Measurements from ENCODE around the gene HSPA4. TPM values are rescaled to one million over a fixed set of nuclear protein-coding genes. Genes with fewer than 3 reads are reported as not detected.

Gene HSPA4
- polyA plus RNA-seq, 1 donor from 2014 or later, result 75.9 TPM

DNA sequence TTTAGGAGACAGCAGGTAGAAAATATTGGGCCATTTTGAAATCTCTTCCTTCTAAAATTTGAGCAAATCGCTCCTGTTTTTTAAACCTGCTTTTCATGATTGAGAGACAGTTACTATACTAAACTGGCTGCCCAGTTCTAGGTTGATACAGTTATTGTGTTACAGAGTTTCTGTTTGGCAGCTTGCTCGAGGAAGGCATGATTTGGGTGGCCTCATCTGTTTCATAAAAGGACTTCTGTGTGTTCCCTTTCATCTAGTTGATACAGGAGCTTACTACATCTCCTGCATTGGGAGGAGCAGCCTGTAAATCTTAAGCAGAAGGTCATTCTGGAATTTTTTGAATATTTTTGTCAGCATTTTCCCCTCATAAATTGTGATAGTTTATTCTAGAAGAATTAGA, 14.2 kb downstream of the HSPA4 start:
- Histone ChIP-seq H3K9me2 (ENCODE audit: insufficient read depth, low read length) (no peaks in the 10 kb centered on the region), H3K36me3 (ENCODE audit: insufficient read depth, low read length) (no peaks in the 10 kb centered on the region), H4K20me1 (ENCODE audit: insufficient read depth) (peaks cover 6% of the 10 kb centered on the region), H2AFZ (ENCODE audit: low read depth, low read length) (no peak overlapping the region), H3K4me2 (ENCODE audit: low read length) (no peak overlapping the region), H3K27ac (ENCODE audit: low read length) (no peak overlapping the region), H3K4me3 (ENCODE audit: low read length) (no peak overlapping the region), H3K9ac (ENCODE audit: low read length) (no peak overlapping the region), H3K27me3 (ENCODE audit: insufficient read depth, low read depth, low read length) (no peaks in the 10 kb centered on the region), H3K79me2 (replicated peaks; ENCODE audit: insufficient read depth, low read length) (peaks cover 18% of the 10 kb centered on the region), H3F3A (ENCODE audit: insufficient read depth, low read length, poor library complexity, severe bottlenecking) (no peaks in the 10 kb centered on the region), H3K9me3 (ENCODE audit: low read length) (no peaks in the 10 kb centered on the region)
- TF ChIP-seq MXI1 (conservative IDR thresholded peaks at IDR 0.05; ENCODE audit: poor library complexity, severe bottlenecking) (no peak), POLR2AphosphoS5 (IDR thresholded peaks at IDR 0.05) (no peak), SMC3 (conservative IDR thresholded peaks at IDR 0.05; ENCODE audit: poor library complexity) (no peak), TAF1 (IDR thresholded peaks at IDR 0.05; ENCODE audit: low read depth) (no peak), EP300 (conservative IDR thresholded peaks at IDR 0.05; ENCODE audit: poor library complexity, severe bottlenecking) (no peak), RAD21 (conservative IDR thresholded peaks at IDR 0.05) (no peak), EZH2 (IDR thresholded peaks at IDR 0.05; ENCODE audit: borderline replicate concordance, insufficient read depth, low read length, poor library complexity, severe bottlenecking) (no peak)
- TF ChIP-seq, protein P1, sequence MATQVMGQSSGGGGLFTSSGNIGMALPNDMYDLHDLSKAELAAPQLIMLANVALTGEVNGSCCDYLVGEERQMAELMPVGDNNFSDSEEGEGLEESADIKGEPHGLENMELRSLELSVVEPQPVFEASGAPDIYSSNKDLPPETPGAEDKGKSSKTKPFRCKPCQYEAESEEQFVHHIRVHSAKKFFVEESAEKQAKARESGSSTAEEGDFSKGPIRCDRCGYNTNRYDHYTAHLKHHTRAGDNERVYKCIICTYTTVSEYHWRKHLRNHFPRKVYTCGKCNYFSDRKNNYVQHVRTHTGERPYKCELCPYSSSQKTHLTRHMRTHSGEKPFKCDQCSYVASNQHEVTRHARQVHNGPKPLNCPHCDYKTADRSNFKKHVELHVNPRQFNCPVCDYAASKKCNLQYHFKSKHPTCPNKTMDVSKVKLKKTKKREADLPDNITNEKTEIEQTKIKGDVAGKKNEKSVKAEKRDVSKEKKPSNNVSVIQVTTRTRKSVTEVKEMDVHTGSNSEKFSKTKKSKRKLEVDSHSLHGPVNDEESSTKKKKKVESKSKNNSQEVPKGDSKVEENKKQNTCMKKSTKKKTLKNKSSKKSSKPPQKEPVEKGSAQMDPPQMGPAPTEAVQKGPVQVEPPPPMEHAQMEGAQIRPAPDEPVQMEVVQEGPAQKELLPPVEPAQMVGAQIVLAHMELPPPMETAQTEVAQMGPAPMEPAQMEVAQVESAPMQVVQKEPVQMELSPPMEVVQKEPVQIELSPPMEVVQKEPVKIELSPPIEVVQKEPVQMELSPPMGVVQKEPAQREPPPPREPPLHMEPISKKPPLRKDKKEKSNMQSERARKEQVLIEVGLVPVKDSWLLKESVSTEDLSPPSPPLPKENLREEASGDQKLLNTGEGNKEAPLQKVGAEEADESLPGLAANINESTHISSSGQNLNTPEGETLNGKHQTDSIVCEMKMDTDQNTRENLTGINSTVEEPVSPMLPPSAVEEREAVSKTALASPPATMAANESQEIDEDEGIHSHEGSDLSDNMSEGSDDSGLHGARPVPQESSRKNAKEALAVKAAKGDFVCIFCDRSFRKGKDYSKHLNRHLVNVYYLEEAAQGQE (IDR thresholded peaks at IDR 0.05; ENCODE audit: borderline replicate concordance), result no peak
- TF ChIP-seq, protein P2, sequence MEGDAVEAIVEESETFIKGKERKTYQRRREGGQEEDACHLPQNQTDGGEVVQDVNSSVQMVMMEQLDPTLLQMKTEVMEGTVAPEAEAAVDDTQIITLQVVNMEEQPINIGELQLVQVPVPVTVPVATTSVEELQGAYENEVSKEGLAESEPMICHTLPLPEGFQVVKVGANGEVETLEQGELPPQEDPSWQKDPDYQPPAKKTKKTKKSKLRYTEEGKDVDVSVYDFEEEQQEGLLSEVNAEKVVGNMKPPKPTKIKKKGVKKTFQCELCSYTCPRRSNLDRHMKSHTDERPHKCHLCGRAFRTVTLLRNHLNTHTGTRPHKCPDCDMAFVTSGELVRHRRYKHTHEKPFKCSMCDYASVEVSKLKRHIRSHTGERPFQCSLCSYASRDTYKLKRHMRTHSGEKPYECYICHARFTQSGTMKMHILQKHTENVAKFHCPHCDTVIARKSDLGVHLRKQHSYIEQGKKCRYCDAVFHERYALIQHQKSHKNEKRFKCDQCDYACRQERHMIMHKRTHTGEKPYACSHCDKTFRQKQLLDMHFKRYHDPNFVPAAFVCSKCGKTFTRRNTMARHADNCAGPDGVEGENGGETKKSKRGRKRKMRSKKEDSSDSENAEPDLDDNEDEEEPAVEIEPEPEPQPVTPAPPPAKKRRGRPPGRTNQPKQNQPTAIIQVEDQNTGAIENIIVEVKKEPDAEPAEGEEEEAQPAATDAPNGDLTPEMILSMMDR (IDR thresholded peaks at IDR 0.05; ENCODE audit: poor library complexity, severe bottlenecking), result no peak

DNA sequence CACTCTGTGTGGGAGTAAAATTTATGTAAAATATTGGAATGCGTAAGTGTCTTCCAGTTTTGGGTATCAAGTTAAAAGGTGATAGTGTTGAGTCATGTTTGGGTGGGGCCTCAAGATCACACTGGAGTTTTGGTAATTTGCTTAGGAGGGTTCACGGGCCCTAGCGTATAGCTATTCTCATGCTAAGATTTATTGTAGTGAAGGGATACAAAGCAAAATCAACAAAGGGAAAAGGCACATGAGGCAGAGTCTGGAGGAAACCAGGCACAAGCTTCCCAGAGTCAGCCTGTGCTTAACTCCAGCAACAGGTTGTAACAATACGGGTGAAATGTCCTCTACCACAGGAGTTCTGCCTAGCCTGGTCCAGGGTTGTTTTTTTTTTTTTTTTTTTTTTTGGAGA, 20.2 kb downstream of the HSPA4 start:
- Histone ChIP-seq H2AFZ (ENCODE audit: low read depth, low read length) (no peak overlapping the region), H3K9ac (ENCODE audit: low read length) (no peak overlapping the region), H3K4me3 (ENCODE audit: low read length) (no peak overlapping the region), H3K9me3 (ENCODE audit: low read length) (no peaks in the 10 kb centered on the region), H3K79me2 (replicated peaks; ENCODE audit: insufficient read depth, low read length) (peaks cover 3% of the 10 kb centered on the region), H3K27me3 (ENCODE audit: insufficient read depth, low read depth, low read length) (no peaks in the 10 kb centered on the region), H3F3A (ENCODE audit: insufficient read depth, low read length, poor library complexity, severe bottlenecking) (no peaks in the 10 kb centered on the region), H3K27ac (ENCODE audit: low read length) (no peak overlapping the region), H3K4me2 (ENCODE audit: low read length) (no peak overlapping the region), H3K9me2 (ENCODE audit: insufficient read depth, low read length) (no peaks in the 10 kb centered on the region), H4K20me1 (ENCODE audit: insufficient read depth) (peaks cover 3% of the 10 kb centered on the region), H3K36me3 (ENCODE audit: insufficient read depth, low read length) (no peaks in the 10 kb centered on the region)
- no peak for TF ChIP-seq SMC3 (conservative IDR thresholded peaks at IDR 0.05; ENCODE audit: poor library complexity)
- TF ChIP-seq EP300 (conservative IDR thresholded peaks at IDR 0.05; ENCODE audit: poor library complexity, severe bottlenecking), result no peak
- TF ChIP-seq, protein P2 (IDR thresholded peaks at IDR 0.05; ENCODE audit: poor library complexity, severe bottlenecking), result no peak
- no peak for TF ChIP-seq TAF1 (IDR thresholded peaks at IDR 0.05; ENCODE audit: low read depth)
- no peak for TF ChIP-seq EZH2 (IDR thresholded peaks at IDR 0.05; ENCODE audit: borderline replicate concordance, insufficient read depth, low read length, poor library complexity, severe bottlenecking)
- no peak for TF ChIP-seq POLR2AphosphoS5 (IDR thresholded peaks at IDR 0.05)
- TF ChIP-seq MXI1 (conservative IDR thresholded peaks at IDR 0.05; ENCODE audit: poor library complexity, severe bottlenecking), result no peak
- TF ChIP-seq, protein P1 (IDR thresholded peaks at IDR 0.05; ENCODE audit: borderline replicate concordance), result no peak
- no peak for TF ChIP-seq RAD21 (conservative IDR thresholded peaks at IDR 0.05)

All from neural cell (in vitro differentiated cells).